ENCODE data around the gene SUSD4.

SUSD4 gene

GRCh38 chr1:223329252-223329651, 34.7 kb downstream of the SUSD4 start:
- no peak for DNase-seq (ENCODE audit: low spot score)

DNA sequence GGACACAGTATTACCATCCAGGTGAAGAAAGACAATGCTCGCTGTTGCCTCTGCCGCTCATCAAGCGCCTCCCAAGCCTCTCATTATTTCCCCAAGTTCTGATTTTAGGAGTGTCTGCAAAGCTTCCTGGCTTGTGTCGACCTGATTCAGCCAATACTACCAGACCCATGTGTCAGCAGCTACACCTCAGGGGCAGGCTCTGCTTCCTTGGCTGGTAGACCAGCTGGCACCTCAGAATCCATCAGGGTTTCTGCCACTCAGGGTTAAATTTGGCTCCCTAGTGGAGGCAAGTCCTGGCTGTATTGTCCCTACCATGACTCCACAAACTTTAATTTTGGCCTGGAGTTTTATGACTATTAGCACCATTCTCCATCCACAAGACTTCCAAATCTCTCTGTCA, 35.4 kb downstream of the SUSD4 start:
- no peak for DNase-seq (ENCODE audit: low spot score)

DNA sequence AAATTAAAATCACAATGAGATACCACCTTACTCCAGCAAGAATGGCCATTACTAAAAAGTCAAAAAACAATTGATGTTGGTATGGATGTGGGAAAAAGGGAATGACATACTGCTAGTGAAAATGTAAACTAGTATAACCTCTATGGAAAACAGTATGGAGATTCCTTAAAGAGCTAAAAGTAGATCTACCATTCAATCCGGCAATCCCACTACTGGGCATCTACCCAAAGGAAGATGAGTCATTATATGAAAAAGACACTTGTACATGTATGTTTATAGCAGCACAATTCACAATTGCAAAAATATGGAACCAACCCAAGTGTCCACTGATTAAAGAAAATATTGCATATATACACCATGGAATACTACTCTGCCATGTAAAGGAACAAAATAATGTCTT, 37.2 kb downstream of the SUSD4 start:
- DNase-seq (ENCODE audit: low spot score) = no peak

GRCh38 chr1:223323491-223324484, 40.2 kb downstream of the SUSD4 start:
- DNase-seq (ENCODE audit: low spot score) = no peak

- DNase-seq (ENCODE audit: low spot score) = no peak
Measured at GRCh38 chr1:223322868-223323267, 41.1 kb downstream of the SUSD4 start.

DNA sequence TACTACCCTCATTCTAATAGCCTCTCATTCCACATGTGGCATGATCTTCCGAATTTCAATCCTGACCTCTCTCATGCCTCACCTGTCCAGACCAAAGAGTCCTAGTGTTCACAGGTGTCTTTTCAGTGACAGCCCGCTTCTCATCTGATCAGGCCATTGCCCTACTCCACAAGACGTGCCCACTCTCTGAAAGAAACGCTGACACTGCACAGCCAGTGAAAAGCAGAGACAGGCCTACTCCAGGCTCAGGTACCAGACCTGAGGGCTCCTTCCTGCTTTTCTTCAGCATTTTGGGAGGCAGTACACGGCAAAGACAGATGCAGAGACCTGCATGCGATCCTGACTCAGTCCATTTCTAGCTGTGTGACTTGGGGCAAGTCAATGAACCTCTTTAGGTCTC, 43.0 kb downstream of the SUSD4 start:
- no peak for DNase-seq (ENCODE audit: low spot score)

GRCh38 chr1:223319905-223320580, 43.9 kb downstream of the SUSD4 start:
- no peak for DNase-seq (ENCODE audit: low spot score)

GRCh38 chr1:223319398-223319797, 44.6 kb downstream of the SUSD4 start:
- no peak for DNase-seq (ENCODE audit: low spot score)

GRCh38 chr1:223316082-223316481, 47.9 kb downstream of the SUSD4 start:
- no peak for DNase-seq (ENCODE audit: low spot score)

GRCh38 chr1:223315665-223316064, 48.3 kb downstream of the SUSD4 start:
- no peak for DNase-seq (ENCODE audit: low spot score)

- DNase-seq (ENCODE audit: low spot score) = no peak
Measured at GRCh38 chr1:223313415-223313754, 50.6 kb downstream of the SUSD4 start.

GRCh38 chr1:223312705-223313414, 51.1 kb downstream of the SUSD4 start:
- no peak for DNase-seq (ENCODE audit: low spot score)

GRCh38 chr1:223312273-223312672, 51.7 kb downstream of the SUSD4 start:
- DNase-seq (ENCODE audit: low spot score) = no peak

DNA sequence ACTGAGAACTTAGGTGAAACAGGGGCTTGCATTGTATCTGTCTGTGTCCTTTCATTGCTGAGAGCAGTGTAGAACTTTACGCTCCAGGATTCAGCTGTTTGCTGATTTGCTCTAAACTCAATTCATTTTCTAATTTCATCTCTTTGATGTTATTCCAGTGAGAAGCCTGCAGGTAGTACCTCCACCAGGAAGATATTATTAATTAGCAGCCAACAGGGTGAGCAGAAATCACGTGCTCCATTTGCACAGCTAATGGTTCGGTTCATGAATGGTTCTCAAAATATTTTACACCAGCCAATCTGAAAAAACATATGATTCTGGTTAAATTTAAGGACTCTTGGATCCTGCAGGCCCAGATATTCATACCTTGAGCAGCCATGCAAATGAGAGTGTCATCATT, 52.1 kb downstream of the SUSD4 start:
- DNase-seq (ENCODE audit: low spot score) = no peak

DNA sequence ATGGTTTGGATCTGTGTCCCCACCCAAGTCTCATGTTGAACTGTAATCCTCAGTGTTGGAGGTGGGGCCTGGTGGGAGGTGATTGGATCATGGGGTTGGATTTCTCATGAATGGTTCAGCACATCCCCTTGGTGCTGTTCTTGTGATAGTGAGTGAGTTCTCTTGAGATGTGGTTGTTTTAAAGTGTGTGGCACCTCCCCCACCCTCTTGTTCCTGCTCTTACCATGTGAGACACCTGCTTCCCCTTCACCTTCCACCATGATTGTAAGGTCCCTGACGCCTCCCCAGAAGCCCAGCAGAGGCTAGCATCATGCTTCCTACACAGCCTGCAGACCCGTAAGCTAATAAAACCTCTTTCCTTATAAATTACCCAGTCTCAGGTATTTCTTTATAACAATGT, 55.8 kb downstream of the SUSD4 start:
- no peak for DNase-seq (ENCODE audit: low spot score)

DNA sequence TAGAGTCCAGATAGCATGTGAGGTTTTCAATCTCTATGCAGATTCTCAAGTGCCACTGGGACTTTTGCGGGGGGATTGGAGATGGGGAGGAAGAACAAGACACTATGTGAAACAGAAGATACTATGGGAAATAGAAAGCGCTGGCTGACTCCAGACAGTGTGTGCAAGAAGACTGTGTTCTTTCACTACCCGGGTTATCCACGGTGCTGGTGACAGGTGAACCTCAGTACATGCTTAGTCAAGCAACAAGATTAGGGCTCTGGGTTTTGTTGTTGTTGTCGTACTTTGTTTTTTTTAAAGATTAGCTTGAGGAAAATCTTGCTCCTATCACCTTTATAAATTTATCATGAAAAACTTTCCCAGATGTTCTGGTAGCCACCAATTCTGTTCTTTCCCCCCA, 56.4 kb downstream of the SUSD4 start:
- DNase-seq (ENCODE audit: low spot score) = no peak

- DNase-seq (ENCODE audit: low spot score) = no peak
Measured at GRCh38 chr1:223304931-223305330, 59.0 kb downstream of the SUSD4 start.

- DNase-seq (ENCODE audit: low spot score) = no peak
Measured at GRCh38 chr1:223301371-223301770, 62.6 kb downstream of the SUSD4 start.

DNA sequence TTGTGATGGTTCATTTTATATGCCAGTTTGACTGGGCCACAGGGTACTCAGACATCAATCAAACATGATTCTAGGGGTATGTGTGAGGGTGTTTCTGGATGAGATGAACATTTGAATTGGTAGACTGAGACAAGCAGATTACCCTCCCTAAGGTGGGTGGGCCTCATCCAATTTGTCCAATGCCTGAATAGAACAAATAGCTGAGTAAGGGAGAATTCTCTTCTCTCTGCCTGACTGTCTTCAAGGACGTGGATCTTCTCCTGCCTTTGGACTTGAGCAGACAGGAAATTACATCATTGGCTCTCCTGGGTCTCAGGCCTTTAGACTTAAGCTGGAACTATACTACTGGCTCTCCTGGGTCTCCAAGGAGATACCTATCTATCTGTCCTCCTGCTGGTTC, 64.4 kb downstream of the SUSD4 start:
- DNase-seq (ENCODE audit: low spot score) = no peak

DNA sequence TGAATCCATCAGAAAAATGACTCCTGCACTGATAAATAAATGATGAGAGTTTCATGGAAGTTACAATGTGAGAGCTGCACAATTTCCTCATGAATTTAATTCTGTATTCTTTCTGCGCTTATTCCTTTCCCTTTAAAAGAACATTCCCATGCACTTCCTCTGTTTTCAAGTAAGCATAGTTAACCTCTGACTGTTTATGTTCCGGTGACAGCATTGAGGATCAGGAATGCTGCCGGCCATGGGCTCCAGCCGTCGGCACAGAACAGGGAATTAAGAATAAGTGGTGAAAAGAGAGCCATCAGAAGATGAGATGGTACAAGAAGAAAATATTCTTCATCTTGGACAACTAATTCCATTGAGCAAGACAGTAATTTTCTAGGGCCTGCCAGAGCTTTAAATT, 65.3 kb downstream of the SUSD4 start:
- DNase-seq (ENCODE audit: low spot score) = no peak

DNA sequence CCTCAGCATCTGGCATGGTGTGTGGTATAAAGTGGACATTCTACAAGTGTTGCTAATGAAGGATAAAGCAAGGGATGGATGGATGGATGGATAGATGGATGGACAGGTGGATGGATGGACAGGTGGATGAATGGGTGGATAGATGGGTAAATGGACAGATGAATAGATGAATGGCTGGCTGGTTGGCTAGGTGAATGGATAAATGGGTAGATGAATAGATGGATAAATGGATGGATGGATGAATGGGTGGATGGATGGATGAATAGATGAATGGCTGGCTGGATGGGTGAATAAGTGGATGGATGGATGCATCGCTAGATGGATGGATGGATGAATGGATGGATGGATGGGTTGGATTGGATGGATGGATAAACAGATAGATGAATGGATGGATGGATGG, 66.2 kb downstream of the SUSD4 start:
- DNase-seq (ENCODE audit: low spot score) = no peak

DNA sequence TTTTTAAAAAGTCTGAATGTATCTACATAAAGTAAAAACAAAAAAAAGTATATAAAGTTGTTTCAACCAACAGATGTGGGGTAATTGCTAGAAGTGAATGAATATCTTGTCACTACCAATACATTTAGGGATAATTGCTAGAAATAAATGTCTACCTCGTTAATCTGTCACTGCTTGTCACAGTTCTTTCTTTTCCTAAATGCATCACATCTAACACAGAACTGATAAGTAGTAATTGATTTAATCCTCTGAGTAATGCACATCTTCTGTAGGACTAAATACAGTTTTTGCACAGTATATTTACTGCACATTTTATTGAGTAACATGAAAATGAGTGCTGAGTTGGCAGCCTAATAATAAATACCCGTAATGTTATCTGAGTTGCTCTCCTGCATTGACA, 72.2 kb downstream of the SUSD4 start:
- DNase-seq (ENCODE audit: low spot score) = no peak

GRCh38 chr1:223290397-223290796, 73.6 kb downstream of the SUSD4 start:
- DNase-seq (ENCODE audit: low spot score) = no peak

Data from SW480 (cell line).